ENCODE data around the gene GTF2H2C_2.
"Not testable (repeated sequence)": the region's sequence is repeated elsewhere in the genome, so short reads cannot be mapped to it uniquely, and the experiment has no call there.

GTF2H2C_2 gene

GRCh38 chr5:70415117-70415516, at the start of gene GTF2H2C_2:
Gene GTF2H2C_2 (plus strand): TSS chr5:70415368.
- not testable (repeated sequence) for DNase-seq

- DNase-seq: peak; percentile 34
Measured at GRCh38 chr5:70400984-70401686, 14.0 kb upstream of the GTF2H2C_2 start.

- not testable (repeated sequence) for DNase-seq
Measured at GRCh38 chr5:70421322-70421721, 6.2 kb downstream of the GTF2H2C_2 start.

GRCh38 chr5:70423215-70423614, 8.0 kb downstream of the GTF2H2C_2 start:
- DNase-seq: not testable (repeated sequence)

GRCh38 chr5:70438518-70438917, 23.4 kb downstream of the GTF2H2C_2 start:
- DNase-seq: not testable (repeated sequence)

- DNase-seq: not testable (repeated sequence)
Measured at GRCh38 chr5:70449565-70449964, 34.4 kb downstream of the GTF2H2C_2 start.

- not testable (repeated sequence) for DNase-seq
Measured at GRCh38 chr5:70451249-70451984, 36.2 kb downstream of the GTF2H2C_2 start.

- not testable (repeated sequence) for DNase-seq
Measured at GRCh38 chr5:70457093-70457492, 41.9 kb downstream of the GTF2H2C_2 start.

- DNase-seq: not testable (repeated sequence)
Measured at GRCh38 chr5:70459188-70459587, 44.0 kb downstream of the GTF2H2C_2 start.

GRCh38 chr5:70461984-70462383, 46.8 kb downstream of the GTF2H2C_2 start:
- not testable (repeated sequence) for DNase-seq

GRCh38 chr5:70464019-70464637, 49.0 kb downstream of the GTF2H2C_2 start:
- not testable (repeated sequence) for DNase-seq

GRCh38 chr5:70469926-70470509, 54.9 kb downstream of the GTF2H2C_2 start:
- DNase-seq: not testable (repeated sequence)

Measured in muscle of arm (tissue), 1 donor.